ENCODE data around the gene MTX3. TPM values are rescaled to one million over a fixed set of nuclear protein-coding genes. Genes with fewer than 3 reads are reported as not detected.

The MTX3 gene
- total RNA-seq (2014; rRNA removed) = 12.1 and 15.0 TPM in 2 replicates
- polyA plus RNA-seq (2012) = 2.3 TPM

DNA sequence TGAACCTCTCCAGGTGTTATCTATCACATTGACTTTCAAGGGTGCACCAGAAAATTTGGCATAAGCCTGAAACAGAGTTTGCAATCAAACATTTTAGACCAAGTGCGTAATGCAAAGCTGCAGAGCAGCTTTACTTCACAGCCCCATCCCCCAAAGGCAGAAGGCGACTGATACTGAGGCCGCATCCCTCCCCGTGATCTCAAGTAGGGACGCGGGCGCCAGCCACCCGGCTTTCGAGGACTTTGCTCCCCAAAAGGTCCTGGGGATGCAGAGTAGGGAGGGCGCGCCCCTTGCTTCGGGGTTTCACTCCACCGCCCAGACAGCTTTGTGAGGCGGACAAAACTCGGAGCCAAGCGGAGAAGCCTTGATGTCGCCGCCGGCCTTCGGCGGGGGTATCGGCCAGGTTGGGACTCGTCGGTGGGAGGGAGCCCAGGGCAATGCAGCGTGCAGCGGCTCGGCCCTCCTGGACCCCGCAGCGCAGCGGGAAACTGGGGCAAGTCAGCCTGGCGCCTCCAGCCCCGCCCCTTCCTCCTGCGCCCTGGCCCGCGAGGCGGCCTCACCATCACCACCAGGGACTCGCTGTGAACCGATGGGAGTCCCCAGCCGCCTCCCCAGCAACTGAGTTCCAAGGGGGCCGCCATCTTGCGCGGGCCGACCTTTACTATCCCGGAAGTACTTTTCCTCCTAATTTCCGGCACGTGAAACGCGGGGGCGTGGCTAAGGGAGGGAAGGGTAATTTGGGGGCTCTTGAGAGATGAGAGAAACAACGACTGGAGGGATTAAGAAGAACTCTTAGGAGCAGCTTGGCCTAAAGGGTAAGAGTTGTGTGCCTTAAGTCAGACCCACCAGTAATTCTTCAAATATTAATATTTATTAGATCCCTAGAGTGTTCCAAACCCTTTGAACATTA, at the start of gene MTX3:
MTX3 (minus strand) TSS at position 665 of the 910 bp plus-strand sequence; CDS start at position 641, 24 bp downstream.
- DNase-seq (ENCODE audit: low read depth) = peak; percentile 84

GRCh38 chr5:80039650-80040049, 48.6 kb upstream of the MTX3 start:
- no peak for DNase-seq (ENCODE audit: low read depth)

GRCh38 chr5:80037366-80037765, 46.3 kb upstream of the MTX3 start:
- DNase-seq (ENCODE audit: low read depth) = no peak

DNA sequence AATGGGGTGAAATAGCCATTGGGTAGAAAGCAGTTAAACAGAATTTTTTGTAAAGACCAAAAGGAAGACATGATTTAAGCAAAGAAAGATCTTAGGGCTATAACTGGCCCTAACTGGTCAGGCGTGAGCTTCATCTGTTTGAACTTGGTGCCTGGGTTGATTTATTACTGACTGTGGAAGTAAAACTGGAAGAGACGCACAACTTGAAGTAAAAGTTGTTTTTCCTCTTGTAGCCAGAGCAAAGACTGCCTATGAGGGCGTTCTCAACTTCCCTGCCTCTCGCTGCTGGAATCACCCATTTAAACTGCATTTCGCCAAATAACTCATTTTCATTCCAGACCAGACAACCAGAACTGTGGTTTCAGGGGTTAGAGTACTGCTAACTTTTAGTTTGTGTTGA, 45.6 kb upstream of the MTX3 start:
- no peak for DNase-seq (ENCODE audit: low read depth)

DNA sequence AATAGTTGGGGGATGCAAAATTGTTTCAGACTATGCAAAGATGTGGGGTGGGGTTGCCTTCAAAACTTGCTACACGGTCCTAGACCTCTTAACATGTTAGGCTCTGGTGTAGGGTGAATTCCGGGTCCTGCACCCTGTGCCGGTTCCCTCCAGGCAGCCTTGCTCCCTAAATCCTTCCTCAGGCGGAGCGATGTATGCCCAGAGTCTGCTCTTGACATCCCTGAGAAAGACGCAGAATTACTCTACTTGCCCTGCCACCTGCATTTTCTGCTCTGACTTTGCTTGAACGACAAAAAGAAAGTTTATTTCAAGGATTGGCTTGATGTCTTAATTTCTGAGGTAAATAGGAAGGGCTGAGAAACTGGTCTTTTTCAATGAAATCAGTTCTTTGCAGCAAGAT, 44.8 kb upstream of the MTX3 start:
- no peak for DNase-seq (ENCODE audit: low read depth)

DNA sequence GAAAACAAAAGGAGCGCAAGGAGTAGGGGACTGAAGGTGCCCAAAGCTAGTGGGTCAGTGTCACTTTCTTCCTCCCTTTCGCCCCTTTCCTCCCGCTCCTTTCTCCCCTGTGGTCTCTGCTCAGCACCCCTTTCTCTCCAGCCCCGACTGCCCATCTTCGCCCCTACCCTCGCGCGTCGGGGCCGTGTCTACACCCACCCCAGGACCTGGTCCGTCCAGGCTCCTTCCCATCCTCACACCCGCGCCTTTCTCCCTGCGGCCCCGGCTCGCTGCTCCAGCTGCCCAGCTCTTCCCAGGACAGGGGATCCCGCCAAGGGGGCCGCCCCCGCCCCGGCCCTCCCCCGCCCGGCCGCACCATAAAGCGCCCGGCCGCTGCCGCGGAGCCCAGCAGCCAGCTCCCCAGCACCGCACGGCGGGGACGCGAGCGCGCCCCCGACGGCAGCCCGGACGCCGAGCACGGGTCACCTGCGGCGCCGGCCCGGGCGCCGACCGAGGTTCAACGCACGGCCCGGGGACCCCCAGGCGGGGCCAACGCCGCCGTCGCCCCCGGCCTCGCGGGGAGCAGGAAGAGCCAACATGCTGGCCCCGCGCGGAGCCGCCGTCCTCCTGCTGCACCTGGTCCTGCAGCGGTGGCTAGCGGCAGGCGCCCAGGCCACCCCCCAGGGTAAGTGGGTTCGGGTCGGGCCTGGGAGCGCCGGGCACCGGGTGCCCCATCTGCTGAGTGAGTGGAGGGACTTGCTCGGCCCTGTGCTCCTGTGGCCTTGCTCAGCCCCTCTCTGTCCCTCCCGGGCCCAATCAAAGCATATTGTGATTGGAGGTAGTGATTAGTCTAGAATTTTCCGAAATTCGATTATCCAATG, 44.1 kb upstream of the MTX3 start, which contains the start of gene THBS4:
THBS4 (plus strand) TSS at position 387 of the 860 bp plus-strand sequence; CDS start at position 577, 190 bp downstream.
- DNase-seq (ENCODE audit: low read depth) = no peak

DNA sequence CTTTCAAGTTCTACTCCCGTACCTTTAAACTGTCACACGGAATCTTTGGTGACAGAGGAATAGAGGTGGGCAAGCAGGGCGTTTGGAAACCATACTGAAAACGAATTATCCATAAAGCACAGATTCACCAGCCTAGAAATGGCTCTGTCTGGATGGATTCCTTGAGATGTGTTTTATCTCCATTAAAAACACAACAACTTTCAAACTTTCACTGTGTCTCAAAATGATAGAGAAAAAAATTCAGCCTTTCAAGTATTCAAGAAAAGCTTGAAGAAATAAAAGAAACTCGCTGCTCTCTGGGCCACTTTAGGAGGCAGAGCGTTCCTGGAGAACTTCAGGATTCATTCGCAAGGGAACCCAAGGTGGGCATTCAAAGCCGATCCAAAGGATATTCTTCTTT, 43.5 kb upstream of the MTX3 start:
- DNase-seq (ENCODE audit: low read depth) = no peak

GRCh38 chr5:80033513-80033912, 42.5 kb upstream of the MTX3 start:
- no peak for DNase-seq (ENCODE audit: low read depth)

DNA sequence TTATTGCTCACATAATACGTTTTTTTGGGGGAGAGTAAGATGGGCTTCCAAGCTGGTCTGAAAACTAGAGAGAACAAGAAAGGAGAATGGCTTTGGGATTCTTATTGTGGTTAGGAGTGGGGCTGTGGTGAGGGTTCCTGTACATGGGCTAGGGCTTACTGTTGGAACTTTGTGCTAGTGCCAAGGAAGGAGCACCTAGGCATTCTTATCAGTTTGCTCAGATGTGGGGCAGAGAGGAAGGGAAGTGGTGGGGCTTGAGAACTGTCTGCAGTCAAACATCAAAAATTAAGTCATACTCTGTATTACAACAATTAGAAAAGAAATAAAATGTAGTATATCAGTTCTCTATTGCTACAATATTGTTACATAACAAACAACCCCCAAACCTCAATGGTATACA, 40.0 kb upstream of the MTX3 start:
- DNase-seq (ENCODE audit: low read depth) = no peak

DNA sequence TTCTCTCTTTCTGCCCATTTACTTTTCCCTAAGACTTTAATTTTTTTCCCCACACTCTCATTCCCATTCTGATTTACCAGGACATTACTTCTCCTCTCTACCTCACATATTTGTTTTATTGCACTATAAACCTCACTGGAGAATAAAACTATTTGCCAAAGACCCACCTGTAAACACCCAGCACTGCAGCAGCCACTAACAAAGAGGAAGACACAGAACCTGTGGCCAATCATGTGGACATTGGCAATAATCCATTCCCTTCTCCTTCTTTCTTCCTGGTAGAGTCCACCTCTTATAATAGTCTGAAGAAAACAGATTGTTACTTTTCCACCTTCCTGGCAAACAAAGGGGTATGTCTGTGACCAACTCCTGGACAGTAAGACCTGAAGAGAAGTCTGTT, 35.8 kb upstream of the MTX3 start:
- no peak for DNase-seq (ENCODE audit: low read depth)

DNA sequence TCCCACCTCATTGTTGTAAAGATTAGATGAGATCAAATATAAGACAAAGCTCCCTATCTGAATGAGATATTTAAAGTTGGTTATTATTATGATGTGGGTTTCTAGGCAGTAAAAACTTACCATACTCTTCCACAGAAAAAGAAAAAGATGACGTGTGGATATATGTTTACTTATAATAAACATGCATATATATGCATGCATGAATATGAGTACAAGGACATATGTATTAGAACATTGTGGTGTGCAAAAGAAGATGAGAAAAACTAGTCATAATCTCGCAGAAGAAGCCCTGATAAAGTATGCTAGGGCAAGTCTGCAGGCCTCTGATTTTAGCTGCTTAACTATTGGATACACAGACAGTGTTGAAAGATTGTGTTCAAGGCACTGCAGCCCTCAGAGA, 34.0 kb upstream of the MTX3 start:
- no peak for DNase-seq (ENCODE audit: low read depth)

GRCh38 chr5:80010754-80011392, 19.8 kb upstream of the MTX3 start:
- DNase-seq (ENCODE audit: low read depth) = no peak

GRCh38 chr5:80008995-80009765, 18.1 kb upstream of the MTX3 start:
- DNase-seq (ENCODE audit: low read depth) = no peak

GRCh38 chr5:80002677-80003076, 11.6 kb upstream of the MTX3 start:
- no peak for DNase-seq (ENCODE audit: low read depth)

- no peak for DNase-seq (ENCODE audit: low read depth)
These were observed 8.7 kb upstream of the MTX3 start for GRCh38 chr5:79999722-80000121.

GRCh38 chr5:79992891-79993657, 2.0 kb upstream of the MTX3 start:
- no peak for DNase-seq (ENCODE audit: low read depth)

DNA sequence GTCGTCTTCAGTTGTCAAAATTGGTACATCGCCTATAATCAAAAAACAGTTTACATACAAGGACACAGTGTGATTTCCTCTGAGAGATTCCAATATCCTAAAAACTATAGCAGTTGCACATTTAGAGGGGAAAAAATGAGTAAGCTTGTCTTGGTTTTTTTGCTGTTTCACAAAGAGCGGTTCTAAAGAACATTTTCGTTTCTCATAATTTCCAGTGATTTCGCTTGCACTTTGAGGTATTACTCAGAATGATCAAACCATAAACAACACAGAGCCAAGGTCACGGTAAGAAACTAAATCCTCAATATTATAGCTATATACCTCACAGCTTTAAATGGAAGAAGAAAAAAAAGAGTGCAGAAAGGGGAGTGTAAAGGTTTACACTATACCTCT, 861 bp downstream of the MTX3 start:
- DNase-seq (ENCODE audit: low read depth) = no peak

- no peak for DNase-seq (ENCODE audit: low read depth)
These were observed 4.8 kb downstream of the MTX3 start for GRCh38 chr5:79986260-79986659.

GRCh38 chr5:79985288-79985687, 5.8 kb downstream of the MTX3 start:
- no peak for DNase-seq (ENCODE audit: low read depth)

GRCh38 chr5:79984363-79984762, 6.7 kb downstream of the MTX3 start:
- DNase-seq (ENCODE audit: low read depth) = no peak
